HG03432 (cell line): ENCODE data around the gene CCRL2.
"Not testable (repeated sequence)": the region's sequence is repeated elsewhere in the genome, so short reads cannot be mapped to it uniquely, and the experiment has no call there.

Source experiments
- ATAC-seq: cut with Tn5 transposase; IDR thresholded peaks from one replicate; pipeline ENCODE4 v1.9.1; 2021; ENCODE audit warnings: mild to moderate bottlenecking, moderate library complexity; ENCODE audit not compliant: unreplicated experiment

CCRL2 gene

DNA sequence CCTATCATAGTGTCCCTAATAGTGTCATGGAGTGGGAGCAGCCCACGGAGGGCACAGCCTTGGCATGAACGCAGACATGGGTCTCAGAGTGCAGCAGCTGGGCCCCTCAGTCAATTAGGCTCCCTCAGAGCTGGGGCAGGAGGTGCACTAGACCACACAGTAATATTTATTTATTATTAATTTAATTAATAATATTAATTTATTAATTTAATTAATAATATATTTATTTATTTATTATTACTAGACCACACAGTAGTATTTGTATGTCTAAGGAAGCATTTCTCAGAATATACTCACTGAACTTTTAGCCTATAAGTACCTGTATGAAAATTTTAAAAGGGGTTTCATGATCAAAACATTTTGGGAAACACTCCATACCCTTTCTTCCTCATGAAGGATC, 5.5 kb upstream of the CCRL2 start:
- no peak for ATAC-seq

DNA sequence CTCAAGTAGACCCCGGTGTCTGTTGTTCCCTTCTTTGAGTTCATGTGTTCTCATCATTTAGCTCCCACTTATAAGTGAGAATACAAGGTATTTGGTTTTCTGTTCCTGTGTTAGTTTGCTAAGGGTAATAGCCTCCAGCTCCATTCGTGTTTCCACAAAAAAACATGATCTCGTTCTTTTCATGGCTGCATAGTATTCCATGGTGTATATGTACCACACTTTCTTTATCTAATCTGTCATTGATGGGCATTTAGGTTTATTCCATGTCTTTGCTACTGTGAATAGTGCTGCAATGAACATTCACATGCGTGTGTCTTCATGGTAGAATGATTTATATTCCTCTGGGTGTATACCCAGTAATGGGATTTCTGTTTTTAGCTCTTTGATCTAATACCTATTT, 4.2 kb upstream of the CCRL2 start:
- not testable (repeated sequence) for ATAC-seq

DNA sequence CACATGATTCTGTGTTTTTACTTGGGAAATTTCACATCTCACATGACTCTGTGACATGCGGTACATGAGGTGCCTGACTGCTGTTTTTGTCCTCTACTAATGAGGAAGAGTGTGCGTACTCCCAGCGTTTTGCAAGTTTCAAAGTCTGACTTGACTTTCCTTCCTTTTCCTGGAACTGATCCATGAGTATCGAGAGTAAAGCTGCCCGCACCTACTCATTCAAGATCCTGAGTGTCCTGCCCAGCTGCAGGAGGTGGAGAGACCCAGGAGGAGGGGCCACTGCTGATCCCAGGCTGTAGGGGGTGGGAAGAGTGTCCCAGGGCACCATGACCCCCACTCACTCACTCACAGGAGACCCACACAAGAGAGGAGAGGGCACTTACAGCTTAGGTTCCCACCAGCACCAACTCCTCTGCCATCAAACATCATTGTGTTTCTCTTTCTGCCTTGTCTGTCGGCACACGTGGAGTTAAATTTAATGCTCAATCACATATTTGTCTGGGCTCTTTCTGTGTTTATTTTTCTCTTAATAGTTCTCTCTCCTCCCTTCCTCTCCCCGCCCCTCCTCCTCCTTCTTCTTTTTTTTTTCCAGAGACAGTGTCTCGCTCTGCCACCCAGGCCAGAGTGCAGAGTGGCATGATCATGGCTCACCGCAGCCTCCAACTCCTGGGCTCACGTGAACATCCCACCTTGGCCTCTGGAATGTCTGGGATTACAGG, 1.6 kb upstream of the CCRL2 start:
- no peak for ATAC-seq

DNA sequence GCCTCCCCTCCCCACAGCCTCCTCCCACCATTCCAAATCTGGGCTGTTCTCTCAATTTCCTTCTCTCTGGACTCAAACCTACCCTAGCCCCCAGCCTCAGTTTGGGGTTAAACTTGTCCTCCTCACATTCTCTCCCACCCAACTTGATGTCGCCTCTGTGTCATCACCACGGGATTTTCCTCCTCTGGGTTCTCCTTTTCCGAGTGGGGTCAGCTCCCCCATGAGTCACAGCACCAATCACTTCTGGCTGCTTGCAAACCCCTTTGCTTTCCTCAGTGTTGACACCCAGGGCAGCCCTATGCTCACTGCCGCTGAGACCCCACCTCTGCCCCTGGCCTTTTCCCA, 644 bp upstream of the CCRL2 start:
- ATAC-seq = no peak

DNA sequence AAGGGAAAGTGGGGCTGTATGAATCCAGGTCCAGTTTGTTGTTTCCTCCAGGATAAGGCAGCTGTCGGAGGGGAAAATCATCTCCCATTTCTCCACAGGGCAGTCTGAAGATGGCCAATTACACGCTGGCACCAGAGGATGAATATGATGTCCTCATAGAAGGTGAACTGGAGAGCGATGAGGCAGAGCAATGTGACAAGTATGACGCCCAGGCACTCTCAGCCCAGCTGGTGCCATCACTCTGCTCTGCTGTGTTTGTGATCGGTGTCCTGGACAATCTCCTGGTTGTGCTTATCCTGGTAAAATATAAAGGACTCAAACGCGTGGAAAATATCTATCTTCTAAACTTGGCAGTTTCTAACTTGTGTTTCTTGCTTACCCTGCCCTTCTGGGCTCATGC, 911 bp downstream of the CCRL2 start:
- no peak for ATAC-seq

DNA sequence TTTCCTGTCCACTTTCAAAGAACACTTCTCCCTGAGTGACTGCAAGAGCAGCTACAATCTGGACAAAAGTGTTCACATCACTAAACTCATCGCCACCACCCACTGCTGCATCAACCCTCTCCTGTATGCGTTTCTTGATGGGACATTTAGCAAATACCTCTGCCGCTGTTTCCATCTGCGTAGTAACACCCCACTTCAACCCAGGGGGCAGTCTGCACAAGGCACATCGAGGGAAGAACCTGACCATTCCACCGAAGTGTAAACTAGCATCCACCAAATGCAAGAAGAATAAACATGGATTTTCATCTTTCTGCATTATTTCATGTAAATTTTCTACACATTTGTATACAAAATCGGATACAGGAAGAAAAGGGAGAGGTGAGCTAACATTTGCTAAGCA, 1.8 kb downstream of the CCRL2 start:
- no peak for ATAC-seq

DNA sequence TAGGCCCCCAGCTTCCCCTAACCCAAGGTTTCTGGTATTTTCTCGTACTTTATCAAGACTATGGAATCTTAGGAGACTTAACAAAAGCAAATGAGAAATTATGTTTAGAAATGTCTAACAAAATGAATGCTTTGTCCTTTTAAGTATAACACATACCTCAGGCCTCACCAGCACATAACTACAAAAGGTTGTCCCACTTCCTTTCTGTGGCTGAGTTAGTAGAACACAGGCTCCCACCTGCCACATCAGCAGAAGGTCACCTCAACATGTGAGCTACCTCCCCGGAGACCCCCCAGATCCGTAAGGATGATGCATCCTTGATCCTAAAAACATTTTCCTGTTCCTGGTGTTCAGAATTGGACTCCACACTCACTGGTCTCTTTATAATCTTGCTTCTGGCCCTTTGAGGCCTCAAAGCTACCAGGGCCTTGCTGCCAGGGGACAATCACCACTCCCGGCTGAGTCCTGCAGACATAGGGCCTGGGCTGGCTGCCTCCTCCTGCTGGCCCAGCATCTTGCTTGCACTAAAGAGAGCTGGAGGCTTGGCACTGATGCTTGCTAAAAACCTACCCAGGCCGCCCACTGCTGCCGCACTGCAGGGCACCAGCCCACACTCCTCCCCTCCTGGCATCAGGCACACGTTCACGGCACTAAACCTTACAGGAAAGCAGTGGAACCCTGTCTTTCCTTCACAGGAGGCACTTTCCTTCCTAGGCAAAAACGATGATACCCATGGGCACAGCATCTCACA, 2.9 kb downstream of the CCRL2 start:
- ATAC-seq = no peak

DNA sequence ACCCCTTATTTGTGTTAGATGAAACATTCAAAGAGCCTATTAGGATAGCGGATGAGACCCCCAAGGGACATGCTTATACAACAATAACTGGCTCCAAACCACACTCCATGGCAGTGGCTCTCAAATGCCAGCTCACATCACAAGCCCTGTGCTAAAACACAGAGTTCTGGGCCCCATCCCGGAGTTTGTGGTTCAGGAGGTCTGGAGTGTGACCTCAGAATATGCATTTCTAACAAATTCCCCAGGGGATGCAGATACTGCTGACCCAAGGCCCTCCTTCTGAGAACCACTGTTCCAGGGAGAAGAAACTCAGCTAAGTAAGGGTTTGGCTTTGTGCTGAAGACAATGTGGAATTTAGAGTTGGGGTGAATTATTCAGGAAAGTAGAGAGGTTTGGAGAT, 3.6 kb downstream of the CCRL2 start:
- no peak for ATAC-seq

DNA sequence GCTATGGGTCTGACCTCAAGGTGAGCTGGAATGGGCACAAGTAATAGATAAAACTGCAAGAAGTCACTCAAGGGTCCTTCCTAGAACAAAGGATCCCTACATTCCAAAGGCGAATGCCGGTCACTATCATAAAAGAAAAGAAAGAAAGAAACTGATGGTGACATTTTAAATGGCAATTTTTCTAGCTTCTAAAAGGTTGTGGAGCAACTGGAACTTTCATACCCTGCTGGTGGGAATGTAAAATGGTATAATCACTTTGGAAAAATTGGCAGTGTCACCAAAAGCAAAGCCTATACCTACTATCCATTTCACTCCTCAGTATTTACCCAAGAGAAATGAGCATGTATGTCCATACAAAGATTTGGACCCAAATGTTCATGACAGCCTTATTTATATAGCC, 4.2 kb downstream of the CCRL2 start:
- ATAC-seq = no peak

DNA sequence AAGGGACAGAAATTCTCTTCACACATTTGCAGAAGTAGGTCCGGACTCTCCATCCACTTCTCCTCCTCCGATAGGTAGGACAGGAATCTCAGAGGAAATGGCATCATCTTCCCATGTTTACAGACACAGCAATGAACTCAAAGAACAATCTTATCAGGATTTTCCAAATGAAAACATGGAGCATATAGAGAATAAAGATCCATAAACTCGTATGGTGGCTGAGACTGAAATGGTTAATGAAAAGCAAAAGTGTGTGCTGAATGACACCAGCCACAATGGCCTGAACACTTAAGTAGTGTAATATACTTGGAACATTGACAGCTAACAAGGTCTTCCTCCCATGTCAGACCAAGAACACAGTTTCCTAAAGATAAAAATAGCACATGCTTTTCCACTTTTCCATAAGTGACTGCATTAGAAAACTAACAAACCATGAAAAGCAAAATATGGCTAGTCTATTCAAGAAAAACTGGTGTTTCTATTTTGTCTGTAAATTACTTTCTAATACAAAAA, 5.8 kb downstream of the CCRL2 start:
- no peak for ATAC-seq

DNA sequence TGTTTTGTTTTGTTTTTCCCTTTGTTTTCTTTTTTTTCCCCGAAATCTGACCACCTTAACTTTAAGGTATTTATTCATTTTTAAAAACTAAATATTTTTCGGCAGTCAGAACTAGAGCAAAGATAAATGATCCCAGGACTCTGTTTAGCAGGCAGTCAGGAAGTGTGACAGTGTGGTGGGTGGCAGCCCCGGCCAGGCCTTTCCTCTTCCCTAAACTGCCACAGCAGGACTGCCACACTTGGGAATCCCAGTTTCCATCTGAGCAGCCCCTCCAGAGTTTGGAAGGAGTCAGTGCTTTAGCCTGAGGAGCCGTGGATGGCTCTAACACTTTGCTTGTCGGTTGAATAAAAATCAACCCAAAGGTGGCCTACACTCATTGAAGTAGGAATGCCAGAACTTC, 6.9 kb downstream of the CCRL2 start:
- ATAC-seq = no peak

DNA sequence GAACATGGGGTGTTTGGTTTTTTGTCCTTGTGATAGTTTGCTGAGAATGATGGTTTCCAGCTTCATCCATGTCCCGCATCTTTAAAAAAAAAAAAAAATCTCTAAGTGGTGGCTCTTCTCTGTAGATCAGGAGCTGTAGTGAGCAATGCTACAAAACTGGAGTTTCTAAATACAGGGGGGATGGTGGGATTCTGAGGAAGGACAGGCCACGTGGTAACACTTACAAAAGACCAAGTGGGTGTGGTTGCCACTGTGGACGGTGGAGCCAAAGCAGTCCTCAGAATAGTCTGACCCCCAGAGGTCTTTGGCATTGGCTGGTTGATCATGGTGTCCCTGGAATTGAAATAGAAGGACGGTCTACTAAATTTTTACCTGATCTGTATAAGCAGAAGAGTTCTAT, 7.7 kb downstream of the CCRL2 start:
- ATAC-seq = no peak

DNA sequence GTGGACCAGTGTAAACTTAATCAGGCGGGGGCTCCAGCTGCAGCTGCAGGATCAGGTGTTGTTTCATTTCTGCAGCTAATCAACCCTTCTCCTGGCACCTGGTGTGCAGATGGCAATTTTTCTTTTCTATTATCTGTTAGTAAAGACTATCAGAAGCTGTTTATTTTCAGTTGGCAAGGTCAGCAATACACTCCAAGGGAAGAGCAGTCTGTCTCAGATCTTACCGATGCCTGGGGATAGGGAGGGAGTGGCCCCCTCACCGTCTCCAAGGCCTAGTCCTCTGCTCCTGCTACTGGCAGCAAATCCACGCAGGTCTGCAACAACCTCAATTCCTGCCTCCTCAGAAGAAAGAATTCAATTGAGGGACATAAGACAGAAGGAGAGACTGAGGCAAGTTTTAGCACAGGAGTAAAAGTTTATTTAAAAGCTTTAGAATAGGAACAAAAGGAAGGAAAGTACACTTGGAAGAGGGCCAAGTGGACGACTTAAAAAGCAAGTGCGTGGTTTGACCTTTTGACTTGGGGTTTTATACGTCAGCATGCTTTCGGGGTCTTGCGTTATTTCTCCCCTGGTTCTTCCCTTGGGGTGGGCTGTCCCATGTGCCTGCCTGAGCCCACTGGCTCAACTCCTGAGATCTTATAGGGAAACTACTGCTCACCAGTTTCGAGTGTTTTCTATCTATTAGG, 9.2 kb downstream of the CCRL2 start:
- no peak for ATAC-seq

DNA sequence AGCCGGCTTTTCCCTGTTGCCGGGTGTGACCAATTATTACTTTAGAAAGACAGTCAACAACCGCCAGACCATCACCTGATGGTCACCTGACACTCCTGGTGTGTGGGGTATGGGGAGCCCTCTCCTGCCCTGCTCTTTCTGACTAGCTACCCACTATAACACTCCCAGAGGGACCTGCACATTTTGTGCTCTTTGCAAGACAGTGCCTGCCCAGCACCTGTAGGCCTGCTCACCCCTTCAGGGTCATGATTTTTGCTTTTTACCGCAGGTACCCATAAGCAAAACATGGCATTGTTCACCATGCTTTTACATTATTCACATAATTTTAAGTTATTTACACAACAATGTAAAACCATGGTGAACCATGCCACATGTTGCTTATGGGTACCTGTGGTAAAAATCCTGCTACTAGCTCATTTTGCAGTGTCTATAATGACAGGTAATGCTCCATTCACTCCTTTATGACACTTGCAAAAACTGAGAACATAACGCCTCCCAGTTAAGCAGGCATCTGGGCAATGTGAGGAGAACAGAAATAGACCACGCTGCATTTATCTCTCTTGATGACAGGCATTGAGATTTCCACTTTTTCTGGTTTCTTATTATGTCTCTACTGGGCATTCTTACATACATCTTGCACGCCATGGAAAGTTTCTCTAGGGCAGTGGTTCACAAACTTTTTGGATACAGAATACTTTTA, 9.9 kb downstream of the CCRL2 start:
- ATAC-seq = no peak

DNA sequence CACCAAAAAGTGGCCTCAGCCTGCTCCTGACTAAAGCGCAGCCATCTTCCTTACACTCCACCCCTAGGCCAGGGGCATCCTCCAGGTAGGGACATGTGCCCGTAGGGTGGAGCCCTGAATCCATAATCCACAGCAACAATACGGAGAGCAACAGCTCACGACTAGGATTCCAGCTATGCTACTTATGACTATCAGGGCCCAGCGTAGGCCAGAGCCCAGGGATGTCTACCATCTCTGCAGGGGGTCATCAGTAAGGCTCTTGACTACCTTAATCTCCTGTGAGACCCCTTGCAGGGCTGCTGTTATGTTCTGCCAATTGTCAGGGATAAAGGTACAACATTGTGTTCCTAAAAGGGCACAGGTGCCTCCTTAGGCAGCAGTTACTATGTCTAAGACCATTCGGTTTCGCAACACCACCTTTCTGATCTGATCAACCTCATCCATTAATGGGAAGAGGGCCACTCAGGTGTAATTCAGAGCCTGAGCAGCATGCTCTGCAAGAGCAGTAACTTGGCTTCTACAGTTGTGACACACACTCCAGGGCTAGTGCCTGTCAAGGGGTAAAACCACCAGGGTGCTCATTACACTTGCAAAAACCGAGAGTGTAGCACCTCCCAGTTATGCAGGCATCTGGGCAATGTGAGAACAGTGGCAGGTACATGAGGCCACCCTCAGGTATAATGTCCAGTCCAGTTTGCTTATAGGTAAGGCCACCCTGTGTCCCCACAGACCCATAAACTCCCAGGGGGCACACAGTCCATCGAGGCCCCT, 11.0 kb downstream of the CCRL2 start:
- no peak for ATAC-seq

DNA sequence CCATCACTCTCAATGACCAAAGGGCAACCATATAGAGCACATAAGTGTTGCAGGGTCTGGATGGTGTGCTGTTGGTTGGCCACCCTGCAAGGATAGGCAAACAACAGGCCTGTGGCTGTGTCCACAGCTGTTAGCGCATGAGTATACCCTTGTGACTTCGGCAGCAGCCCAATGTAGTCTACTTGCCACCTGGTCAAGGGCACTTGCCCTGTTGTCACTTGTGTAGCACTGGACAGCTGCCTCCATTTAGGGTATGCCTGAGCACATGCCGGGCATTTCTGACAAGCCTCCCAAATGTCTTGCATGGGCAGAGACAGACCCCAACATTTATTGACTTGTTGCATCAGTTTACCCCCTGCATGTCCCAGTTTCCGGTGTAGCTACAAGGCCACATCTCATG, 12.8 kb downstream of the CCRL2 start:
- no peak for ATAC-seq

DNA sequence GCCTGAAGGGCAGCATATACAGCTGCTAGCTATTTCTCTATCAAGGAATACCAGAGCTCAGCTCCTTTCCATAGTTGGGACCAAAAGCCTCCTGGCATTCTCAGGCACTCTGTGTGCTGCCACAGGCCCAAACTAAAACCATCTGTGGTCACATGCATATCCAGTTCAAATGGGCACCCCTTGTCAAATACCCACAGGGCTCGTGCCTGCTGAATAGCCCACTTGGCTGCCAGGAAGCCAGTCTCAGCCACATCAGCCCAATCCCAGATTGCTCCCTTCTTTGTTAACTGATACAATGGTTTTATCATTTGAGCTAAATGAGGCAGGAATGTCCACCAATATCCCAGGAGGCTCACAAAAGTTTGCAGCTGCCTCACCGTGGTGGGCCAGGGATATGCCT, 13.9 kb downstream of the CCRL2 start:
- ATAC-seq = no peak

DNA sequence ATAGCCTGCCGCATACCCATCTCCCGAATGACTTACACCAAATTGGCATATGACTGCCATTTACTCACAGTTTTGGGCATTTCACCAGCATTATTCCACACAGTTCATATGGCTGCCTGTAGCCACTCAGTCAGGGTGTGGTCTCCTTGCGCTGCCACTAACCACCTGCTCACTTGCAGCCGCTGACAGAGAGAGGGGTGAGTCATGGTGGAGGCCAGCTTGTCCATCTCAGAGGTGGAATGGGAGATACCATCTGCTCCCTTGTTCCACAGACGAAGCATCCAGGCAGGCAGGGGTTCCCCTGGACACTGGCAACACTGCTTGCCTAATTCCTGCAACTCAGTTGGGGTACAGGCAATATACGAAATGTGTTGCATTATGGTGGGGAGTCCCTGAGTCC, 15.6 kb downstream of the CCRL2 start:
- ATAC-seq = no peak

DNA sequence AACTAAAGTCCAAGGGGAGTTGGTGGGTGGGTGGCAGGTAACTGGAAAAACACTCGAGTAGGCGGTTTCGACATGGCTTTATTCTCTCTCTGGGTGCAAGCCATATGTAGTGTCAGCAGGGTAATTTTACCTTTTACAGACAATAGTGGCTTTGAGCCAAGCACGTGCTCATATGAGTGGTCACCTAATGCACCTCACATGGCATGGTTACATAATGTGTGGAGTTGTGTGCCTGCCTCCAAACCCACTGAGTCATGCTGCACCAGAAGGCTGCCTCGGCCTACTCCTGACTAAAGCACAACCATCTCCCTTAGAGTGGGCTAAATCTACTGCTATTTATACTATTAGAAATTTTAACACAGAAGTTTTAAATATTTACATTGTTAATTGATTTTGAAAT, 16.5 kb downstream of the CCRL2 start:
- no peak for ATAC-seq

DNA sequence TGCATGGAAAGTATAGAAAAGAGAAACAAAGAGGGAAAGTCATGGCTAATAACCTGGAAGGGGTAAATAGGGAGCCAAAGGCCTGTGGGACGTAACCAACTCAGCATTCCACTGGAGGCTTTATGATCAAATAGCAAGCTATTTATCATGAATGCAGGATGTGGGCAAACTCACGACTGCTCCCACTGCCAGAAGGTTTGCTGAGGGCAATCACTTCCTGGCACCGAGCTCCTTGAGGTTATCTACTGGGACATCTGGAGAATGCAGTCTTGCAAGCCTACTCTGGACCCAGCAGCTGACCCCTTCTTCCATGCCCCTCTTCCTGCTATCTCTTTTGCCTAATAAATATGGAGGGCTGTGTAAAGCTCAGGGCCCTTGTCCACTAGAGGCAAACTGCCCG, 19.4 kb downstream of the CCRL2 start:
- ATAC-seq = not testable (repeated sequence)

DNA sequence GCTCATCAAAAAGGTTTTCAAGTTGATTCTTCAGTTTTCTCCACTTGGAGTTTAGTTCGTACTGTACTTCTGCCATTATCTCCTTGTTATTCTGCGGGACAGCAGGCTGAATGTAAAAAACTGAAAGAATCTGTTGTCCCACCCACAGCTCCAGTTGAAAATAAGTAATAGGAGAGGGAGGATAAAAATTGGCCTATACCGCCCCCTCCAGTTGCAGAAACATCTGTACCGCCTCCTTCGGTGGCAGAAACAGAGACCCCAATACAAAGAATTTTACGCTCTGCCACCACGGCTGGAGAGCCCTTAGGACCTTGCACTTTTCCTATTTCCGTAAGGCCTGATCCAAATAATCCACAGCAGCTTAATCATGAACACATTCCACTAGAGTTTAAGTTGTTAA, 20.3 kb downstream of the CCRL2 start:
- ATAC-seq = not testable (repeated sequence)
